CD4-positive, alpha-beta T cell treated with Interleukin-6 at 100 ng/mL for 8 hours (primary cell): ENCODE data around the gene RSPH1.

Source experiments
- DNase-seq: peaks from one replicate; pipeline ENCODE4 v3.0.0-alpha.2; 2020; ENCODE audit warnings: mixed read lengths, low spot score

The RSPH1 gene

GRCh38 chr21:42531771-42532170 lies 35.7 kb upstream of the RSPH1 start:
- no peak for DNase-seq

- no peak for DNase-seq
These were observed 34.1 kb upstream of the RSPH1 start for GRCh38 chr21:42530167-42530518.

- DNase-seq, result peak; percentile 72
These were observed 31.6 kb upstream of the RSPH1 start for GRCh38 chr21:42527489-42528158.

GRCh38 chr21:42527127-42527488 lies 31.1 kb upstream of the RSPH1 start:
- no peak for DNase-seq

GRCh38 chr21:42526379-42526727 lies 30.3 kb upstream of the RSPH1 start:
- DNase-seq, result no peak

GRCh38 chr21:42525676-42526378 lies 29.8 kb upstream of the RSPH1 start:
- DNase-seq, result no peak

GRCh38 chr21:42525029-42525581 lies 29.1 kb upstream of the RSPH1 start:
- no peak for DNase-seq

- DNase-seq, result peak; percentile 14
These were observed 28.5 kb upstream of the RSPH1 start for GRCh38 chr21:42524341-42525028.

- DNase-seq, result no peak
These were observed 27.9 kb upstream of the RSPH1 start for GRCh38 chr21:42523941-42524340.

- no peak for DNase-seq
These were observed 27.2 kb upstream of the RSPH1 start for GRCh38 chr21:42523211-42523610.

GRCh38 chr21:42522771-42523170 lies 26.7 kb upstream of the RSPH1 start:
- no peak for DNase-seq

GRCh38 chr21:42522271-42522670 lies 26.2 kb upstream of the RSPH1 start:
- DNase-seq, result no peak

- no peak for DNase-seq
These were observed 25.8 kb upstream of the RSPH1 start for GRCh38 chr21:42521805-42522204.

GRCh38 chr21:42521384-42521783 lies 25.4 kb upstream of the RSPH1 start:
- DNase-seq, result no peak

GRCh38 chr21:42520628-42521253 lies 24.7 kb upstream of the RSPH1 start:
- no peak for DNase-seq

GRCh38 chr21:42518626-42519025 lies 22.6 kb upstream of the RSPH1 start:
- DNase-seq, result no peak

- no peak for DNase-seq
These were observed 22.2 kb upstream of the RSPH1 start for GRCh38 chr21:42518215-42518614.

GRCh38 chr21:42515708-42516502 lies 19.9 kb upstream of the RSPH1 start:
- DNase-seq, result no peak

- DNase-seq, result no peak
These were observed 18.8 kb upstream of the RSPH1 start for GRCh38 chr21:42514883-42515228.

GRCh38 chr21:42513985-42514882 lies 18.2 kb upstream of the RSPH1 start:
- peak; percentile 31 for DNase-seq
